Endodermal cell (in vitro differentiated cells): Measurements from ENCODE around the gene TTR. TPM values are rescaled to one million over a fixed set of nuclear protein-coding genes. Genes with fewer than 3 reads are reported as not detected.

Source experiments
- DNase-seq: peaks from one replicate; pipeline ENCODE4 v3.0.0-alpha.2; 2017
- H3K27ac ChIP-seq: 2 replicates; pipeline ENCODE4 v1.5.1; 2013; ENCODE audit warnings: mild to moderate bottlenecking, low read depth, low read length, moderate library complexity
- H3K27me3 ChIP-seq: 2 replicates; pipeline ENCODE4 v1.6.1; 2013; ENCODE audit warnings: mild to moderate bottlenecking, low read length, moderate library complexity; ENCODE audit not compliant: insufficient read depth, control insufficient read depth, poor library complexity, severe bottlenecking
- H3K36me3 ChIP-seq: 2 replicates; pipeline ENCODE4 v1.7.0; 2013; ENCODE audit warnings: mild to moderate bottlenecking, low read length, moderate library complexity; ENCODE audit not compliant: control insufficient read depth, insufficient read depth
- H3K4me1 ChIP-seq: one replicate; pipeline ENCODE4 v1.7.0; 2013; ENCODE audit warnings: low read length; ENCODE audit not compliant: control insufficient read depth, insufficient read depth
- H3K4me3 ChIP-seq: 2 replicates; pipeline ENCODE4 v1.5.1; 2013; ENCODE audit warnings: mild to moderate bottlenecking, low read length, moderate library complexity
- H3K9ac ChIP-seq: 2 replicates; pipeline ENCODE4 v1.6.1; 2013; ENCODE audit warnings: mild to moderate bottlenecking, low read length, moderate library complexity; ENCODE audit not compliant: poor library complexity, severe bottlenecking; ENCODE audit errors: extremely low read depth
- H3K9me3 ChIP-seq: 2 replicates; pipeline ENCODE4 v1.6.1; 2013; ENCODE audit warnings: mild to moderate bottlenecking, low read length, moderate library complexity; ENCODE audit not compliant: control insufficient read depth
- H3K27ac Mint-ChIP-seq: 2 replicates; pipeline ENCODE4 v1.8.0; 2020; ENCODE audit warnings: mixed read lengths
- H3K27me3 Mint-ChIP-seq: 2 replicates; pipeline ENCODE4 v1.8.0; 2021; ENCODE audit warnings: mild to moderate bottlenecking, mixed read lengths; ENCODE audit not compliant: insufficient read depth
- H3K36me3 Mint-ChIP-seq: 2 replicates; pipeline ENCODE4 v1.8.0; 2020; ENCODE audit warnings: low read depth, mixed read lengths
- H3K4me1 Mint-ChIP-seq: 2 replicates; pipeline ENCODE4 v1.8.0; 2020; ENCODE audit warnings: mixed read lengths
- H3K4me3 Mint-ChIP-seq: 2 replicates; pipeline ENCODE4 v1.8.0; 2020; ENCODE audit warnings: mild to moderate bottlenecking, moderate library complexity, mixed read lengths
- H3K9me3 Mint-ChIP-seq: 2 replicates; pipeline ENCODE4 v1.8.0; 2020; ENCODE audit warnings: mild to moderate bottlenecking, mixed read lengths
- CTCF ChIP-seq: fragments of 200-600 bp; sonication (generic); conservative IDR thresholded peaks from 2 replicates; pipeline ENCODE4 v1.5.0; 2021; ENCODE audit warnings: antibody characterized with exemption, mild to moderate bottlenecking
- WGBS, 2 experiments: methylation state at CpG; one replicate each; pipeline versions ENCODE4 v1.1.5 to v1.1.7; 2013; ENCODE audit warnings: missing lambda C conversion rate in 2 of 2, mixed read lengths in 1 of 2; ENCODE audit not compliant: insufficient coverage in 1 of 2, insufficient read length in 1 of 2; 5-methylcytosine and 5-hydroxymethylcytosine counted together
- total RNA-seq, 2 donors: library from RNA; stranded (reverse); fragmentation: NEBNext Ultra II Directional in 1 of 2; extraction: Animal tissue kit (Norgen Biotek cat#: 25700) in 1 of 2; gene quantifications; 2 replicates in 1 of 2; 3 replicates in 1 of 2; pipeline ENCODE4 v1.2.1, GENCODE V29; 2021

TTR gene
- total RNA-seq, 2 donors from 2014 or later = not detected

- no peaks in the 10 kb centered on the region for H3K9me3 Mint-ChIP-seq
- H3K9ac ChIP-seq = no peak overlapping the region
- H3K36me3 Mint-ChIP-seq = no peaks in the 10 kb centered on the region
- 95 to 100% methylated on average over 5 to 13 of the region's 13 CpGs for WGBS, 2 experiments
- TF ChIP-seq CTCF = no peak
- no peak overlapping the region for H3K27ac Mint-ChIP-seq
- H3K4me1 ChIP-seq = no peaks in the 10 kb centered on the region
- H3K36me3 ChIP-seq = no peaks in the 10 kb centered on the region
- no peaks in the 10 kb centered on the region for H3K4me1 Mint-ChIP-seq
- no peak overlapping the region for H3K4me3 Mint-ChIP-seq
- no peak for DNase-seq
- no peak overlapping the region for H3K27ac ChIP-seq
- H3K9me3 ChIP-seq = no peaks in the 10 kb centered on the region
- no peaks in the 10 kb centered on the region for H3K27me3 Mint-ChIP-seq
- no peak overlapping the region for H3K4me3 ChIP-seq
- no peaks in the 10 kb centered on the region for H3K27me3 ChIP-seq
These were observed 6.5 kb downstream of the TTR start for GRCh38 chr18:31598021-31598805.

- Histone ChIP-seq H3K27me3 (no peaks in the 10 kb centered on the region), H3K9ac (no peak overlapping the region), H3K4me1 (no peaks in the 10 kb centered on the region), H3K27ac (no peak overlapping the region), H3K4me3 (no peak overlapping the region), H3K36me3 (no peaks in the 10 kb centered on the region), H3K9me3 (no peaks in the 10 kb centered on the region)
- Mint-ChIP-seq H3K4me3 (no peak overlapping the region), H3K27me3 (no peaks in the 10 kb centered on the region), H3K27ac (no peak overlapping the region), H3K9me3 (no peaks in the 10 kb centered on the region), H3K36me3 (no peaks in the 10 kb centered on the region), H3K4me1 (no peaks in the 10 kb centered on the region)
- no peak for TF ChIP-seq CTCF
- no peak for DNase-seq
These were observed 11.6 kb downstream of the TTR start for GRCh38 chr18:31603315-31603714.

- no peaks in the 10 kb centered on the region for H3K27me3 ChIP-seq
- DNase-seq = no peak
- no peaks in the 10 kb centered on the region for H3K36me3 ChIP-seq
- H3K9me3 Mint-ChIP-seq = no peaks in the 10 kb centered on the region
- WGBS, 2 experiments = 89% methylated on average over 2 of the region's 2 CpGs; no CpG with 5 or more reads in 1 of the 2 experiments
- H3K9me3 ChIP-seq = no peaks in the 10 kb centered on the region
- no peak overlapping the region for H3K4me3 ChIP-seq
- no peak for TF ChIP-seq CTCF
- H3K27ac Mint-ChIP-seq = no peak overlapping the region
- no peaks in the 10 kb centered on the region for H3K36me3 Mint-ChIP-seq
- no peak overlapping the region for H3K9ac ChIP-seq
- H3K27me3 Mint-ChIP-seq = no peaks in the 10 kb centered on the region
- H3K4me3 Mint-ChIP-seq = no peak overlapping the region
- peaks cover 16% of the 10 kb centered on the region for H3K4me1 Mint-ChIP-seq
- no peaks in the 10 kb centered on the region for H3K4me1 ChIP-seq
- no peak overlapping the region for H3K27ac ChIP-seq
These were observed 14.6 kb downstream of the TTR start for GRCh38 chr18:31606265-31606664.
